ENCODE data around the gene SDK1.

GRCh38 chr7:3928727-3929515 is 627.9 kb downstream of the SDK1 start:
- no peak for TF ChIP-seq CTCF (IDR thresholded peaks at IDR 0.05)
- TF ChIP-seq POLR2A (IDR thresholded peaks at IDR 0.05): no peak
